Loucy (cell line): ENCODE results near the gene ICA1L.

Experiments used
- EZH2phosphoT487 ChIP-seq: fragments of 200-600 bp; IDR thresholded peaks from 2 replicates; pipeline ENCODE4 v1.6.1; 2018; ENCODE audit warnings: antibody characterized with exemption, mild to moderate bottlenecking, moderate library complexity, borderline replicate concordance
- TF ChIP-seq, protein P1 (sequence below): fragments of 200-600 bp; sonication (generic); conservative IDR thresholded peaks from 2 replicates; pipeline ENCODE4 v1.5.1; 2014; ENCODE audit warnings: mild to moderate bottlenecking, antibody characterized with exemption, low read length

- TF ChIP-seq, protein P1, sequence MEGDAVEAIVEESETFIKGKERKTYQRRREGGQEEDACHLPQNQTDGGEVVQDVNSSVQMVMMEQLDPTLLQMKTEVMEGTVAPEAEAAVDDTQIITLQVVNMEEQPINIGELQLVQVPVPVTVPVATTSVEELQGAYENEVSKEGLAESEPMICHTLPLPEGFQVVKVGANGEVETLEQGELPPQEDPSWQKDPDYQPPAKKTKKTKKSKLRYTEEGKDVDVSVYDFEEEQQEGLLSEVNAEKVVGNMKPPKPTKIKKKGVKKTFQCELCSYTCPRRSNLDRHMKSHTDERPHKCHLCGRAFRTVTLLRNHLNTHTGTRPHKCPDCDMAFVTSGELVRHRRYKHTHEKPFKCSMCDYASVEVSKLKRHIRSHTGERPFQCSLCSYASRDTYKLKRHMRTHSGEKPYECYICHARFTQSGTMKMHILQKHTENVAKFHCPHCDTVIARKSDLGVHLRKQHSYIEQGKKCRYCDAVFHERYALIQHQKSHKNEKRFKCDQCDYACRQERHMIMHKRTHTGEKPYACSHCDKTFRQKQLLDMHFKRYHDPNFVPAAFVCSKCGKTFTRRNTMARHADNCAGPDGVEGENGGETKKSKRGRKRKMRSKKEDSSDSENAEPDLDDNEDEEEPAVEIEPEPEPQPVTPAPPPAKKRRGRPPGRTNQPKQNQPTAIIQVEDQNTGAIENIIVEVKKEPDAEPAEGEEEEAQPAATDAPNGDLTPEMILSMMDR: peak; percentile 92
- no peak for TF ChIP-seq EZH2phosphoT487
Observed at GRCh38 chr2:202831242-202832220, 40.0 kb downstream of the ICA1L start.
